ENCODE data around the gene MRE11. TPM values are rescaled to one million over a fixed set of nuclear protein-coding genes. Genes with fewer than 3 reads are reported as not detected.
A peak's percentile ranks its signal among the peaks of the same experiment; 100 is the strongest.
"Not testable (repeated sequence)": the region's sequence is repeated elsewhere in the genome, so short reads cannot be mapped to it uniquely, and the experiment has no call there.

Gene MRE11
- total RNA-seq, 2 experiments from 2014 or later: 35.7 to 37.0 TPM

DNA sequence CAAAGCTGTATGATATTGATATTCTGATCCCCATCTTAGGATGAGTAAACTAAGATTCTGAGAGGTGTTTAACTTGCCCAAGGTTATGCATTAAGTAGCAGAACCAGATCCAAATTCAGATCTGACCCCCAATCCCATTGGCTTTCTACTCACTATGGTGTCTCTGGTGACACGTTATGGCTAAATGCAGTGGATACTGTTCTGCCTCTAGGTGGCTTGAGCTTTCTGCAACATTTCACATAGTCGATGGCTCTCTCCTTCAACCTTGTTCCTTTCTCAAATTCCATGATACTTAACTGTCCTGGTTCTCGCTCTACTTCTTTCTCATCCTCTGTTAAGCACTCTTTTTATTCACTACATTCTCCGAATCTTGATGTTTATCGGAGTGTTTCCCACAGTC, 28.0 kb upstream of the MRE11 start:
- Mint-ChIP-seq H3K36me3 (ENCODE audit: low read depth) (no peaks in the 10 kb centered on the region), H3K4me3 (no peak overlapping the region), H3K9me3 (no peaks in the 10 kb centered on the region), H3K4me1 (no peaks in the 10 kb centered on the region), H3K27me3 (peaks cover 13% of the 10 kb centered on the region), H3K27ac (no peak overlapping the region)
- DNase-seq: no peak
- ChIA-PET CTCF (interaction anchor here (1.0 to 1.6 kb wide), 4 partner anchors 81 to 225 kb away, joined by 3 to 5 read pairs (median 3); no protein-coding TSS in a partner anchor), POLR2A (no interaction called here)

- POLR2A ChIA-PET: no interaction called here
- no peaks in the 10 kb centered on the region for H3K4me1 Mint-ChIP-seq
- H3K4me3 Mint-ChIP-seq: no peak overlapping the region
- peaks cover 20% of the 10 kb centered on the region for H3K27me3 Mint-ChIP-seq
- DNase-seq: no peak
- H3K27ac Mint-ChIP-seq: no peak overlapping the region
- H3K9me3 Mint-ChIP-seq: no peaks in the 10 kb centered on the region
- no peaks in the 10 kb centered on the region for H3K36me3 Mint-ChIP-seq (ENCODE audit: low read depth)
- CTCF ChIA-PET: interaction anchor here (0.8 to 1.5 kb wide), 5 partner anchors 9 to 84 kb away, joined by 3 to 6 read pairs (median 3); no protein-coding TSS in a partner anchor
Measured at GRCh38 chr11:94519478-94520084, 25.9 kb upstream of the MRE11 start.

- no peaks in the 10 kb centered on the region for H3K4me1 Mint-ChIP-seq
- no peaks in the 10 kb centered on the region for H3K36me3 Mint-ChIP-seq (ENCODE audit: low read depth)
- DNase-seq: no peak
- ChIA-PET CTCF (interaction anchor here (0.6 to 1.5 kb wide), 4 partner anchors 85 to 448 kb away, joined by 3 to 6 read pairs (median 3); no protein-coding TSS in a partner anchor), POLR2A (no interaction called here)
- peaks cover 20% of the 10 kb centered on the region for H3K27me3 Mint-ChIP-seq
- no peak overlapping the region for H3K27ac Mint-ChIP-seq
- no peak overlapping the region for H3K4me3 Mint-ChIP-seq
- H3K9me3 Mint-ChIP-seq: no peaks in the 10 kb centered on the region
Measured at GRCh38 chr11:94518300-94518699, 24.7 kb upstream of the MRE11 start.

DNA sequence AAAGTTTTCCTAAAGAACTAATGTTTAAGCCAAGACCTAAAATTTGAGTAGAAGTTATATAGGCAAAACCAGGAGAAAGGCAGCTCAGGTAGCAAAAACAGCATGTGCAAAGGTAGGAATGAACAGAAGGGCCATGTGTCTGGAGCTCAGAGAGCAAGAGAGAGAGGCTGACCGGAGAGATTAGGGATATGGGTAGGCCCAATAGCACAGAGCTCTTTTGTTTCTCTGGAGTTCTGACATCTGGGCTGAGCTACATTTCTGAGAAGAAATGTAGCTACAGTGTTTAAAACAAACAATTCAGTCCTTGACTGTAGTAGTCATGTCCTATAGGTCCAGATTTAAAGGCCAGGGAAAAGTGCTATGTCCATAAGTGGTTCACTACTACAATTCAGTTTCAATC, 23.1 kb upstream of the MRE11 start:
- ChIA-PET POLR2A (no interaction called here), CTCF (interaction anchor here (0.9 to 1.6 kb wide), 6 partner anchors 9 to 106 kb away, joined by 3 to 5 read pairs (median 4); no protein-coding TSS in a partner anchor)
- Mint-ChIP-seq H3K4me1 (peaks cover 13% of the 10 kb centered on the region), H3K36me3 (ENCODE audit: low read depth) (no peaks in the 10 kb centered on the region), H3K27me3 (peaks cover 34% of the 10 kb centered on the region), H3K9me3 (no peaks in the 10 kb centered on the region), H3K4me3 (no peak overlapping the region), H3K27ac (no peak overlapping the region)
- DNase-seq: no peak

DNA sequence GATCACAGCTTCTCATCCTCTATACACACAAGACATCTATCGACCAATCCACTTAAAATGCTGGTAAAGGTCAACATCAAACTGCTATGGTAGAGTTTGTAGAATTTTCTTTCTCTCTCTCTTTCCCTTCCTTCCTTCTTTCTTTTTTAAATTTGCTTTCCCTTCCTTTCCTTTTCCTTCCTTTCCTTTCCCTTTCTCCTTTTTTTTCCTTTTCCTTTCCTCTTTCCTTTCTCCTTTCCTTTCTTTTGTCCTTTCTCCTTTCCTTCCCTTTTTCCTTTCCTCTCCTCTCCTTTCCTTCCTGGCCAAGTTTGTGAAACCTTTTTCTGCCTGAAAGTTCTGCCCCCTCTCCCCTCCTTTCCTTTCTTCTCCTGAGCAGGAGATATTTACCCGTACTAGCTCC, 21.8 kb upstream of the MRE11 start:
- POLR2A ChIA-PET: no interaction called here
- H3K4me1 Mint-ChIP-seq: peaks cover 13% of the 10 kb centered on the region
- CTCF ChIA-PET: interaction anchor here (0.9 kb wide), 1 partner anchor 10 kb away, joined by 3 read pairs; no protein-coding TSS in a partner anchor
- no peaks in the 10 kb centered on the region for H3K36me3 Mint-ChIP-seq (ENCODE audit: low read depth)
- H3K4me3 Mint-ChIP-seq: no peak overlapping the region
- no peak for DNase-seq
- H3K9me3 Mint-ChIP-seq: no peaks in the 10 kb centered on the region
- peaks cover 45% of the 10 kb centered on the region for H3K27me3 Mint-ChIP-seq
- no peak overlapping the region for H3K27ac Mint-ChIP-seq

- ChIA-PET POLR2A (interaction anchor here (1.4 to 1.5 kb wide), 2 partner anchors 31 kb away, joined by 4 to 5 read pairs; partner anchors contain the start of gene FUT4), CTCF (interaction anchor here (1.1 kb wide), 1 partner anchor 24 kb away, joined by 3 read pairs; no protein-coding TSS in a partner anchor)
- Mint-ChIP-seq H3K27me3 (peaks cover 48% of the 10 kb centered on the region), H3K4me1 (peaks cover 13% of the 10 kb centered on the region), H3K4me3 (no peak overlapping the region), H3K27ac (no peak overlapping the region), H3K36me3 (ENCODE audit: low read depth) (no peaks in the 10 kb centered on the region), H3K9me3 (no peaks in the 10 kb centered on the region)
- DNase-seq: no peak
Measured at GRCh38 chr11:94513091-94513490, 19.4 kb upstream of the MRE11 start.

DNA sequence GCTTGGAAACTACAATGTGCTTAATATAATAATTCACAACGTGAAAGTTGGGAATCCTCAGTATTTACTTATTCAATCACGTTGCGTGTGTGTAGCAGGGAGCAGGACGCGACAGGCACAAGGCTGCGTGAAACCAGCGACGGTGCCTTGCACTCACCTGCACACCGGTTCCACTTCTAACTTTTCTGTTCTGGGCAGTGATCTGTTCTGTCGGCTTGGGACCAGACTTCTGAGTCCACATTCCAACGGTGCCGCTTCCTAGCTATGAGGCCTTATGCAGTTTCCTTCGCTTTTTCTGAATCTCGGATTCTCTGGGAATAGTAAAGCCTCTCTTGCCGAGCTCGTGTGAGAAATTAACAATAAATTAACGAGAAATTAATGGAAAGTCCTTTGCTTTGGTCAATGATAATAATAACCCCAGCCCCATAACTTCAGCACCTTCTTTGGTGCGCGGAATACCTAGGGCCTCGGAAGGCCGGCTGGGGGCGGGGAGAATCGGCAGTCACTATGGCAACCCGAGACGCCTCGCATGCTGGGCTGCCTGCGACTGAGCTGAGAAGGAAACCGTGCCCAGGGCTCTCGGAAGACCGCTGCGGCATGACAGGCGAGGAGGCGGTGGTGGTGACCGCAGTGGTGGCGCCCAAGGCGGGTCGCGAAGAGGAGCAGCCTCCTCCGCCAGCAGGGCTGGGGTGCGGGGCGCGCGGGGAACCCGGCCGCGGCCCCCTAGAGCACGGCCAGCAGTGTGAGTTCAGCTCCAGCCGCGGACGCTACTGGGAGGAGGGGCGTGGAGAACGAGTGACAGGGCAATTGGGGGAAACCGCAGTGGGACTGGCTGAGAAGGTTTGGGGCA, 18.5 kb upstream of the MRE11 start, which contains the start of gene C11orf97:
Gene C11orf97, plus strand, starts transcription at position 530 of the 850 bp plus-strand sequence. Its CDS starts 68 bp downstream, at position 598.
- peaks cover 47% of the 10 kb centered on the region for H3K27me3 Mint-ChIP-seq
- POLR2A ChIA-PET: interaction anchor here (1.0 to 1.4 kb wide), 2 partner anchors 32 to 35 kb away, joined by 3 to 4 read pairs; partner anchors contain the start of gene FUT4
- peak; percentile 58 for DNase-seq
- peaks cover 13% of the 10 kb centered on the region for H3K4me1 Mint-ChIP-seq
- H3K4me3 Mint-ChIP-seq: peak within 1 kb of the TSS; percentile 59
- H3K9me3 Mint-ChIP-seq: no peaks in the 10 kb centered on the region
- no peaks in the 10 kb centered on the region for H3K36me3 Mint-ChIP-seq (ENCODE audit: low read depth)
- no peak within 1 kb of the TSS for H3K27ac Mint-ChIP-seq
- CTCF ChIA-PET: interaction anchor here (1.1 to 1.2 kb wide), 2 partner anchors 25 to 385 kb away, joined by 3 read pairs; no protein-coding TSS in a partner anchor

- Mint-ChIP-seq H3K36me3 (ENCODE audit: low read depth) (no peaks in the 10 kb centered on the region), H3K27me3 (peaks cover 21% of the 10 kb centered on the region), H3K9me3 (no peaks in the 10 kb centered on the region), H3K4me3 (no peak overlapping the region), H3K27ac (no peak overlapping the region), H3K4me1 (peaks cover 7% of the 10 kb centered on the region)
- DNase-seq: no peak
- ChIA-PET POLR2A (no interaction called here), CTCF (interaction anchor here (1.0 kb wide), 1 partner anchor 181 kb away, joined by 3 read pairs; no protein-coding TSS in a partner anchor)
Measured at GRCh38 chr11:94507485-94507884, 13.8 kb upstream of the MRE11 start.

GRCh38 chr11:94506513-94506912, 12.9 kb upstream of the MRE11 start:
- DNase-seq; H3K4me3 Mint-ChIP-seq; CTCF ChIA-PET; H3K4me1 Mint-ChIP-seq; H3K36me3 Mint-ChIP-seq (ENCODE audit: low read depth); H3K27ac Mint-ChIP-seq; H3K9me3 Mint-ChIP-seq: not testable (repeated sequence)
- peaks cover 14% of the 10 kb centered on the region for H3K27me3 Mint-ChIP-seq
- POLR2A ChIA-PET: interaction anchor here (0.6 kb wide), 1 partner anchor 180 kb away, joined by 3 read pairs; no protein-coding TSS in a partner anchor

DNA sequence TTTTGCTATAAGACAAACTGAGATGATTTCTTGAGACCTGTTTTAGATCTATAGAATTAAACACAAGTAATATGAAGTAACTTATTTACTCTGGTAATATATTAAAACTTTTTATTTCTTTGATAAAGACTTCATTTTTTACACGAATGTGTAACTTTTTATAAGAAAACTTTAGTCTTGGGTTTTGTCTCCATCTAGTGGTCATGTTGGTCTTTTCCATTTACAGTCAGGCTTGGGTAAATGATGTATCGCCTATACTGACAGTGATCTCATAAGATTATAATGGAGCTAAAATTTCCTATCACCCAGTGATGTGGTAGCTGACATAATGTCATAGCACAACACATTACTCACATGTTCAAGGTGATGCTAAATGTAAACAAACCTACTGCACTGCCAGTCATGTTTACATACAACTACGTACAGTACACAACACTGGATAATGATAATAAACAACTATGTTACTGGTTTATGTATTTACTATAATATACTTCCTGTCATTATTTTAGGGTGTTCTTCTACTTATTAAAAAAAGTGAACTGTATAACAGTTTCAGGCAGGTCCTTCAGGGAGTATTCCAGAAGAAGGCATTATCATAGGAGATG, 11.1 kb upstream of the MRE11 start:
- Mint-ChIP-seq H3K36me3 (ENCODE audit: low read depth) (no peaks in the 10 kb centered on the region), H3K27ac (no peak overlapping the region), H3K9me3 (no peaks in the 10 kb centered on the region), H3K4me3 (no peak overlapping the region), H3K4me1 (no peaks in the 10 kb centered on the region), H3K27me3 (peaks cover 3% of the 10 kb centered on the region)
- ChIA-PET CTCF (interaction anchor here (0.6 to 4.8 kb wide), 17 partner anchors 10 to 766 kb away, joined by 3 to 36 read pairs (median 3); partner anchors contain the start of genes ANKRD49 and PANX1), POLR2A (no interaction called here)
- DNase-seq: no peak

DNA sequence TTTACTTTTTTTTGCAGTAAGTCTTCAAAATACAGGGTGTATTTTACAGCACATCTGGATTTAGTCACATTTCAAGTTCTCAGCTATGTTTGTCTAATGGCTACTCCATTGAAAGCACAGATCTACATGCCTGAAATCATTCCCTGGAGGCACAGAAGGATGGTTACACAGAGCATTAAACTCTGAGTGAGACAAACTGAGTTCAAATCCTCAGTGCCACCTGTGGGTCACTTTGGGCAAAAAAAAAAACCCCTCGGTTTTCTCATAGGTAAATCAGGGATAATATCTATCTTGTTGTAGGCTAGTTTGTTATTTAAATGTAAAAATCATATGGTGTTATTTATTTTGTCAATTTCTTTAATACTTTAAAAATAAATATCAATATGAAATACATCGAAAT, 7.9 kb upstream of the MRE11 start:
- H3K9me3 Mint-ChIP-seq: no peaks in the 10 kb centered on the region
- ChIA-PET CTCF (interaction anchor here (0.7 to 4.8 kb wide), 5 partner anchors 9 to 606 kb away, joined by 3 to 36 read pairs (median 4); no protein-coding TSS in a partner anchor), POLR2A (no interaction called here)
- no peak overlapping the region for H3K4me3 Mint-ChIP-seq
- DNase-seq: no peak
- peaks cover 23% of the 10 kb centered on the region for H3K36me3 Mint-ChIP-seq (ENCODE audit: low read depth)
- H3K27me3 Mint-ChIP-seq: no peaks in the 10 kb centered on the region
- H3K27ac Mint-ChIP-seq: no peak overlapping the region
- no peaks in the 10 kb centered on the region for H3K4me1 Mint-ChIP-seq

GRCh38 chr11:94500181-94500580, 6.5 kb upstream of the MRE11 start:
- H3K4me3 Mint-ChIP-seq: no peak overlapping the region
- H3K36me3 Mint-ChIP-seq (ENCODE audit: low read depth): peaks cover 26% of the 10 kb centered on the region
- ChIA-PET CTCF (no interaction called here), POLR2A (no interaction called here)
- no peak overlapping the region for H3K27ac Mint-ChIP-seq
- no peak for DNase-seq
- no peaks in the 10 kb centered on the region for H3K9me3 Mint-ChIP-seq
- H3K27me3 Mint-ChIP-seq: no peaks in the 10 kb centered on the region
- H3K4me1 Mint-ChIP-seq: peaks cover 10% of the 10 kb centered on the region

All from activated CD4-positive, alpha-beta memory T cell treated with anti-CD3 and anti-CD28 coated beads, Interleukin-2, amount 10 ng/mL, durations not matched to agents 7 days and 5 days (primary cell).